Tibial nerve (tissue), 4 donors: ENCODE data around the gene NSRP1. TPM values are rescaled to one million over a fixed set of nuclear protein-coding genes. Genes with fewer than 3 reads are reported as not detected.

Experiments used
- DNase-seq, 2 donors: peaks; one replicate each; pipeline ENCODE4 v3.0.0-alpha.2; 2019; ENCODE audit warnings: low spot score in 2 of 2
- H3K27ac ChIP-seq, 4 donors: fragments of 200-600 bp; sonication (generic) in 3 of 4; one replicate each; pipeline ENCODE4 v1.5.1; 2017 to 2019; ENCODE audit warnings: mild to moderate bottlenecking in 1 of 4
- H3K27me3 ChIP-seq, 2 donors: fragments of 200-600 bp; sonication (generic) in 1 of 2; one replicate each; pipeline versions ENCODE4 v1.5.1 to v1.6.0; 2017 to 2019
- H3K36me3 ChIP-seq, 3 donors: fragments of 200-600 bp; sonication (generic); one replicate each; pipeline ENCODE4 v1.5.1; 2018 to 2019
- H3K4me1 ChIP-seq, 4 donors: fragments of 200-600 bp; sonication (generic) in 3 of 4; one replicate each; pipeline ENCODE4 v1.5.1; 2017 to 2019
- H3K4me3 ChIP-seq, 4 donors: fragments of 200-600 bp; sonication (generic) in 3 of 4; one replicate each; pipeline ENCODE4 v1.5.1; 2017 to 2019; ENCODE audit warnings: mild to moderate bottlenecking in 1 of 4, moderate library complexity in 1 of 4
- H3K9me3 ChIP-seq, 4 donors: fragments of 200-600 bp; sonication (generic) in 3 of 4; one replicate each; pipeline ENCODE4 v1.5.1; 2017 to 2019
- EP300 ChIP-seq, 2 donors: sonication (generic); formaldehyde crosslinking; IDR thresholded peaks; one replicate each; pipeline ENCODE4 v1.6.1; 2017; ENCODE audit warnings: antibody characterized with exemption in 2 of 2, mild to moderate bottlenecking in 1 of 2
- POLR2A ChIP-seq, 2 donors: fragments of 450-650 bp; IDR thresholded peaks; one replicate each; pipeline ENCODE4 v1.6.1; 2017; ENCODE audit warnings: antibody characterized with exemption in 2 of 2, mild to moderate bottlenecking in 2 of 2, moderate library complexity in 2 of 2
- WGBS, 2 donors: methylation state at CpG; one replicate each; pipeline ENCODE4 v1.1.5; 2018; 5-methylcytosine and 5-hydroxymethylcytosine counted together
- total RNA-seq, 4 donors: library from RNA; depleted of rRNA; stranded (reverse); fragments of >200 nt; gene quantifications; one replicate each; pipeline ENCODE4 v1.1.0, GENCODE V29; 2016
- TF ChIP-seq, protein P1 (sequence below), 5 experiments: fragments of 200-600 bp in 3 of 5; fragments of 450-650 bp in 2 of 5; sonication (generic) in 3 of 5; IDR thresholded peaks; one replicate each; pipeline ENCODE4 v1.5.1; 2016 to 2019; ENCODE audit warnings: antibody characterized with exemption in 5 of 5, mild to moderate bottlenecking in 3 of 5, moderate library complexity in 2 of 5

NSRP1 gene
- total RNA-seq, 4 donors from 2014 or later, result 23.3 to 55.5 (median 34.4) TPM

DNA sequence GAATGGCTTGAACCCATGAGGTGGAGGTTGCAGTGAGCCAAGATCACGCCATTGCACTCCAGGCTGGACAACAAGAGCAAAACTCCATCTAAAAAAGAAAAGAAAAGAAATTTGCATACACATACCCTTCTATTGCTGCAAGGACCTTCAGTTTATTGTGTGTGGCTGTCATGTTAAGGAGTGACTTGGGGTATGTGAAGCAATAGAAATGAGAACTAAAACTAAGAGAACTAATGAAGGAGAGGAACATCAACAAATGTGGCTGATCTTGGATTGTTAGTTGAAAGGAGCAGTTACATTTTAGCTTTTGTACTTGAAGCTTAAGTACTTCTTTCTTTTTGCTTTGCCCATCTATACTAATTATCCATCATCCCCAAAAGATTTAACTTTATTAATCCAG lies 12.7 kb upstream of the NSRP1 start:
- TF ChIP-seq POLR2A (IDR thresholded peaks at IDR 0.05), result no peak
- no peak for TF ChIP-seq EP300 (IDR thresholded peaks at IDR 0.05)
- TF ChIP-seq, protein P1, sequence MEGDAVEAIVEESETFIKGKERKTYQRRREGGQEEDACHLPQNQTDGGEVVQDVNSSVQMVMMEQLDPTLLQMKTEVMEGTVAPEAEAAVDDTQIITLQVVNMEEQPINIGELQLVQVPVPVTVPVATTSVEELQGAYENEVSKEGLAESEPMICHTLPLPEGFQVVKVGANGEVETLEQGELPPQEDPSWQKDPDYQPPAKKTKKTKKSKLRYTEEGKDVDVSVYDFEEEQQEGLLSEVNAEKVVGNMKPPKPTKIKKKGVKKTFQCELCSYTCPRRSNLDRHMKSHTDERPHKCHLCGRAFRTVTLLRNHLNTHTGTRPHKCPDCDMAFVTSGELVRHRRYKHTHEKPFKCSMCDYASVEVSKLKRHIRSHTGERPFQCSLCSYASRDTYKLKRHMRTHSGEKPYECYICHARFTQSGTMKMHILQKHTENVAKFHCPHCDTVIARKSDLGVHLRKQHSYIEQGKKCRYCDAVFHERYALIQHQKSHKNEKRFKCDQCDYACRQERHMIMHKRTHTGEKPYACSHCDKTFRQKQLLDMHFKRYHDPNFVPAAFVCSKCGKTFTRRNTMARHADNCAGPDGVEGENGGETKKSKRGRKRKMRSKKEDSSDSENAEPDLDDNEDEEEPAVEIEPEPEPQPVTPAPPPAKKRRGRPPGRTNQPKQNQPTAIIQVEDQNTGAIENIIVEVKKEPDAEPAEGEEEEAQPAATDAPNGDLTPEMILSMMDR (IDR thresholded peaks at IDR 0.05), result no peak
- no peak overlapping the region for H3K4me3 ChIP-seq
- H3K27me3 ChIP-seq, result no peaks in the 10 kb centered on the region
- WGBS, 2 donors, result 82 to 86% methylated on average over 1 of the region's 1 CpG
- no peaks in the 10 kb centered on the region for H3K9me3 ChIP-seq
- no peak for DNase-seq
- no peaks in the 10 kb centered on the region for H3K36me3 ChIP-seq
- no peak overlapping the region for H3K27ac ChIP-seq
- peaks cover 0 to 7% (median 0%) of the 10 kb centered on the region in 4 donors for H3K4me1 ChIP-seq

DNA sequence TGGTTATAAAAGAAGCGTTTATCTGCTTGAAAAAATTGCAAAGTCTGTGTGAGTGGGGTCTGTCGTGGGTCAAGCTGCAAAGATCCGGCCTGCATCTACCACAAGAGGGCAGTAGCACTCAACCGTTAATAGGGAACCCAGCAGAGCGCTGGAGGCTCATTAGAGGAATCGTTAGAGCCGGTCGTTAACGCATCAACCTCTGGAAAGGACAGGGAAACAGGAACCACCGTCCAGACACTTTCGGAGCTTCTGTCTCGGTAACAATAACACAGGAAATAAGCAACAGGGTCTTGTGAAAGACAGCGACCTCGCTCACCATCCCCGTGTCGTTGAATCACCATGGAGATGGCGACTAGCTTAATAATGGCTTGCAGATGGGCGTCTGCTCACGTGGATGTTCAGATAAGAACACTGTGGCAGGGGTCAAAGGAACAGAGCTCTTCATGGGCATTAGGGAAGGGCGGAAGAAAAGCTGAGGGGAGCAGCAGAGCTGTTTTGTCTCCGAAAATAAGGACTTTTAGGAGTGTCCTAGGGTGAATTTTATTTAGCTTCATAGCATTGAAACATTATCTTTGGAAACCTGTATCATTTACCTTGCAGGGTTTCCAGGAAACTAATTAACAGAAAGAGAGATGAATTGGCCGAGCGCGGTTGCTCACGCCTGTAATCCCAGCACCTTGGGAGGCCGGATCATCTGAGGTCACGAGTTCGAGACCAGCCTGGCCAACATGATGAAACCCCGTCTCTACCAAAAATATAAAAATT lies 11.9 kb upstream of the NSRP1 start:
- Histone ChIP-seq H3K36me3 (no peaks in the 10 kb centered on the region), H3K4me3 (peak overlapping the region; percentile 17 to 48 (median 32)), H3K27ac (peak overlapping the region; percentile 16 to 66 (median 42)), H3K27me3 (no peaks in the 10 kb centered on the region), H3K9me3 (no peaks in the 10 kb centered on the region), H3K4me1 (peaks cover 0 to 7% (median 0%) of the 10 kb centered on the region in 4 donors)
- peak; percentile 53 to 81 for DNase-seq
- TF ChIP-seq, protein P1 (IDR thresholded peaks at IDR 0.05), result peak; percentile 77 to 83 (median 79)
- TF ChIP-seq EP300 (IDR thresholded peaks at IDR 0.05), result peak in 1 of 2 donors; percentile 61
- TF ChIP-seq POLR2A (IDR thresholded peaks at IDR 0.05), result no peak
- WGBS, 2 donors, result 21 to 24% methylated on average over 29 of the region's 29 CpGs

- Histone ChIP-seq H3K4me3 (no peak overlapping the region), H3K36me3 (no peaks in the 10 kb centered on the region), H3K27ac (no peak overlapping the region), H3K9me3 (no peaks in the 10 kb centered on the region), H3K4me1 (peaks cover 0 to 3% (median 1%) of the 10 kb centered on the region in 4 donors), H3K27me3 (no peaks in the 10 kb centered on the region)
- no peak for TF ChIP-seq POLR2A (IDR thresholded peaks at IDR 0.05)
- TF ChIP-seq, protein P1 (IDR thresholded peaks at IDR 0.05), result no peak
- no peak for TF ChIP-seq EP300 (IDR thresholded peaks at IDR 0.05)
- DNase-seq, result no peak
These were observed 3.8 kb upstream of the NSRP1 start for GRCh38 chr17:30112794-30113193.

GRCh38 chr17:30113213-30113612 lies 3.4 kb upstream of the NSRP1 start:
- TF ChIP-seq POLR2A (IDR thresholded peaks at IDR 0.05), result no peak
- no peak for TF ChIP-seq EP300 (IDR thresholded peaks at IDR 0.05)
- TF ChIP-seq, protein P1 (IDR thresholded peaks at IDR 0.05), result no peak
- Histone ChIP-seq H3K27me3 (no peaks in the 10 kb centered on the region), H3K9me3 (no peaks in the 10 kb centered on the region), H3K4me3 (no peak overlapping the region), H3K4me1 (peaks cover 0 to 7% (median 4%) of the 10 kb centered on the region in 4 donors), H3K36me3 (no peaks in the 10 kb centered on the region), H3K27ac (no peak overlapping the region)
- no peak for DNase-seq

DNA sequence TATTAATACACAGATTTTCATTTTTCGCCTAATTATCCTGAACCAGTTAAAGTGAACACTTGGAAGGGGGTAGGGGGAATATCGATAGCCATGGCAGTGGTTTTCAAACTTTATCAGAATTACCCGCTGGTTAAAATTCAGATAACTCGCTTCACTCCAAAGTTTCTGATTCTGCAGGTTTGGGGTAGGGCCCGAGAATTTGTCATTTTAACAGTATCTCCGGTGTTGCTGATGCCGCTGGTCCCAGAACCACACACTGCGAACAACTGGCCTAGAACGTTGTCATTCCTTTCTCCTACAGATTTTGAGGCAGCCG lies 313 bp upstream of the NSRP1 start:
- peaks cover 0 to 17% (median 0%) of the 10 kb centered on the region in 3 donors for H3K36me3 ChIP-seq
- WGBS, 2 donors, result 11 to 16% methylated on average over 10 of the region's 10 CpGs
- H3K9me3 ChIP-seq, result no peaks in the 10 kb centered on the region
- TF ChIP-seq EP300 (IDR thresholded peaks at IDR 0.05), result no peak
- TF ChIP-seq, protein P1 (IDR thresholded peaks at IDR 0.05), result no peak
- TF ChIP-seq POLR2A (IDR thresholded peaks at IDR 0.05), result no peak
- peak overlapping the region; percentile 90 to 99 (median 96) for H3K27ac ChIP-seq
- no peak for DNase-seq
- H3K4me3 ChIP-seq, result peak overlapping the region; percentile 58 to 75 (median 68)
- H3K27me3 ChIP-seq, result no peaks in the 10 kb centered on the region
- peaks cover 0 to 29% (median 11%) of the 10 kb centered on the region in 4 donors for H3K4me1 ChIP-seq
